ENCODE measurements around the gene CCDC3.
"Not testable (repeated sequence)": the region's sequence is repeated elsewhere in the genome, so short reads cannot be mapped to it uniquely, and the experiment has no call there.

The CCDC3 gene

DNA sequence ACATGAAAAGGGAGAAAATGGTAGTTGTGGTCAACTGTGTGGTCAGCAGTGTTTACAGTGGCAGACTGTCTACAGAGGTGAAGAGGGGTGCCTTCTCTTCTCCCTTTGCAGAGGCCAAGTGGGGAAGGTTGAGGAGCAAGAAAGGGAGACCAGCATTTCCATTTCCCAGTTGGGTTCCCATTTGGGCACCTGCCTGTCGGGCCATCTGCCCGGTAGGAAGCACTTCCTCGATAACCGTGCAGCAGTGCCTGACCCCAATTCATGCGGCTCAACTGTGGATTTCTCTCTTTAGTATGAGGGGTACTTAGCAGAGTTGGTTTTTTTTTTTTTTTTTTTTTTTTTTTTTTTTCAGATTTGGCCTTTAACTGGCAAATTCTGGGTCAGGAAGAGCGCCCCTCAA lies 127.0 kb downstream of the CCDC3 start:
- Histone ChIP-seq H3K36me3 (ENCODE audit: control insufficient read depth, insufficient read depth, low read length) (no peaks in the 10 kb centered on the region), H3K27me3 (replicated peaks; ENCODE audit: control insufficient read depth, insufficient read depth, low read length) (no peaks in the 10 kb centered on the region; the same call in 1 of the 2 replicates), H3K4me3 (replicated peaks; ENCODE audit: low read depth, low read length) (no peak overlapping the region)
- TF ChIP-seq, protein P1, sequence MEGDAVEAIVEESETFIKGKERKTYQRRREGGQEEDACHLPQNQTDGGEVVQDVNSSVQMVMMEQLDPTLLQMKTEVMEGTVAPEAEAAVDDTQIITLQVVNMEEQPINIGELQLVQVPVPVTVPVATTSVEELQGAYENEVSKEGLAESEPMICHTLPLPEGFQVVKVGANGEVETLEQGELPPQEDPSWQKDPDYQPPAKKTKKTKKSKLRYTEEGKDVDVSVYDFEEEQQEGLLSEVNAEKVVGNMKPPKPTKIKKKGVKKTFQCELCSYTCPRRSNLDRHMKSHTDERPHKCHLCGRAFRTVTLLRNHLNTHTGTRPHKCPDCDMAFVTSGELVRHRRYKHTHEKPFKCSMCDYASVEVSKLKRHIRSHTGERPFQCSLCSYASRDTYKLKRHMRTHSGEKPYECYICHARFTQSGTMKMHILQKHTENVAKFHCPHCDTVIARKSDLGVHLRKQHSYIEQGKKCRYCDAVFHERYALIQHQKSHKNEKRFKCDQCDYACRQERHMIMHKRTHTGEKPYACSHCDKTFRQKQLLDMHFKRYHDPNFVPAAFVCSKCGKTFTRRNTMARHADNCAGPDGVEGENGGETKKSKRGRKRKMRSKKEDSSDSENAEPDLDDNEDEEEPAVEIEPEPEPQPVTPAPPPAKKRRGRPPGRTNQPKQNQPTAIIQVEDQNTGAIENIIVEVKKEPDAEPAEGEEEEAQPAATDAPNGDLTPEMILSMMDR (IDR thresholded peaks at IDR 0.05; ENCODE audit: insufficient read depth, low read length, poor library complexity, severe bottlenecking): no peak
- no peak for DNase-seq (ENCODE audit: extremely low read depth, insufficient read length)

DNA sequence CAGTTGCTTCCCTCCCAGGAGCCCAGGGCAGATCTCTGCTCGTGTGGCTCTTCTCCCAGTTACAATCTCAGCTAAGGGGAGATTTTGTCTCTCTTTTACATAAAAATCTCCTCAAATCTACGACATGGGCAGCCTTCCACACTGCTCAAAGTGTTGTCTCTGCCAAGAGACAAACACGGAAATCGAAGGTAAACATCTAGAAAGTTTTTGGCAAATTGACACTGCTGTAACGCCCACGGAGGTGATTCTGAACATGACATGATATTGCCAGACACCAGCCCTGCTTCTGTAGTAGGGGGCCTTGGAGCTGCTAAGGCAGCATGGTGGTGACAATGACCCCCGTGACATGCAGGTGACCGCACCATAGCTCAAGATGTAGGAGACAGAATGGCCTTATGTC lies 128.3 kb downstream of the CCDC3 start:
- Histone ChIP-seq H3K4me3 (replicated peaks; ENCODE audit: low read depth, low read length) (no peak overlapping the region), H3K36me3 (ENCODE audit: control insufficient read depth, insufficient read depth, low read length) (no peaks in the 10 kb centered on the region), H3K27me3 (replicated peaks; ENCODE audit: control insufficient read depth, insufficient read depth, low read length) (no peaks in the 10 kb centered on the region; the same call in 1 of the 2 replicates)
- DNase-seq (ENCODE audit: extremely low read depth, insufficient read length): no peak
- TF ChIP-seq, protein P1 (IDR thresholded peaks at IDR 0.05; ENCODE audit: insufficient read depth, low read length, poor library complexity, severe bottlenecking): no peak

DNA sequence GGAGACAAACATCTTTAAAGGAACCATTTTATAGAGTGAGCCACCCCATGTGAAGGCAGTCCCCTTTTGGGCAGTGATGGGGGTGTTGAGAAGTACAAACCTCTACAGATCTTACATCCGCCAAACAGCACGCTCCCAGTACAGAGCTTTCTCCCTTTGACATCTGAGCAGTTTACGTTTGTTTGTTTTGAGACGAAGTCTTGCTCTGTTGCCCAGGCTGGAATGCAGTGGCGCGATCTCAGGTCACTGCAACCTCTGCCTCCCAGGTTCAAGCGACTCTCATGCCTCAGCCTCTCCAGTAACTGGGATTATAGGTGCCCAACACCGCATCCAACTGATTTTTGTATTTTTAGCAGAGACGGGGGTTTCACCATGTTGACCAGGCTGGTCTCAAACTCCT lies 128.9 kb downstream of the CCDC3 start:
- TF ChIP-seq, protein P1 (IDR thresholded peaks at IDR 0.05; ENCODE audit: insufficient read depth, low read length, poor library complexity, severe bottlenecking): no peak
- H3K36me3 ChIP-seq (ENCODE audit: control insufficient read depth, insufficient read depth, low read length): no peaks in the 10 kb centered on the region
- no peak overlapping the region for H3K4me3 ChIP-seq (replicated peaks; ENCODE audit: low read depth, low read length)
- DNase-seq (ENCODE audit: extremely low read depth, insufficient read length): no peak
- H3K27me3 ChIP-seq (replicated peaks; ENCODE audit: control insufficient read depth, insufficient read depth, low read length): no peaks in the 10 kb centered on the region; the same call in 1 of the 2 replicates

DNA sequence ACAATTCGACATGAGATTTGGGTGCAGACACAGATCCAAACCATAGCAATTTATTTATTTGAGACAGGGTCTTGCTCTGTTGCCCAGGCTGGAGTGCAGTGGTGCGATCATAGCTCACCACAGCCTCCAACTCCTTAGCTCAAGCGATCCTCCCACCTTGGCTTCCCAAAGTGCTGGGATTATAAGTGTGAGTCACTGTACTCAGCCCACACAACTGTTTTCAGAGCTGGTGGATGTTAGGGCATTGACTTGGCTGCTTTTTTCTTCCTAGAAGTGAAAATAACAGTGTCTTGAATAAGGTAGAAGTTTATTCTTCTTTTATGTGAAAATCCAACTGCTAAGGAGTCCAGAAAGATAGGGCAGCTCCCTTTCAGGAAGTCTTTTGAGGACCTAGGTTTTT lies 132.1 kb downstream of the CCDC3 start:
- H3K27me3 ChIP-seq (replicated peaks; ENCODE audit: control insufficient read depth, insufficient read depth, low read length): no peaks in the 10 kb centered on the region
- no peak for DNase-seq (ENCODE audit: extremely low read depth, insufficient read length)
- TF ChIP-seq, protein P1 (IDR thresholded peaks at IDR 0.05; ENCODE audit: insufficient read depth, low read length, poor library complexity, severe bottlenecking): no peak
- H3K36me3 ChIP-seq (ENCODE audit: control insufficient read depth, insufficient read depth, low read length): no peaks in the 10 kb centered on the region
- H3K4me3 ChIP-seq (replicated peaks; ENCODE audit: low read depth, low read length): no peak overlapping the region

DNA sequence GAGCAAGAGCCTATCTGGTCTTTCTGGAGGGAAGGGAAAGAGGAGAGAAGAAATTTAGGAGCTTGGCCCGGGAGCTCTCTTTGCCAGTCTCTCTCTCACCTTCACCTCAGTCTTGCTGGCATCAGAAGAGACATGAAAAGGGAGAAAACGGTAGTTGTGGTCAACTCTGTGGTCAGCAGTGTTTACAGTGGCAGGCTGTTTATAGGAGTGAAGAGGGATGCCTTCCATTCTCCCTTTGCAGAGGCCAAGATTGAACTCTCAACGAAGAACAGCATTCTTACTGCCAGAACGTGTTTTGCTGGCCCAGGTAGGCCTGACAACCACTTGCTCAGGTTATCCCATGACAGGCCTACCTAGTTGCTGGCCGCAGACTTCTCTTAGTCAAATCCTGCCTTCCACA lies 133.3 kb downstream of the CCDC3 start:
- Histone ChIP-seq H3K27me3 (replicated peaks; ENCODE audit: control insufficient read depth, insufficient read depth, low read length) (no peaks in the 10 kb centered on the region), H3K36me3 (ENCODE audit: control insufficient read depth, insufficient read depth, low read length) (no peaks in the 10 kb centered on the region), H3K4me3 (replicated peaks; ENCODE audit: low read depth, low read length) (no peak overlapping the region)
- no peak for DNase-seq (ENCODE audit: extremely low read depth, insufficient read length)
- TF ChIP-seq, protein P1 (IDR thresholded peaks at IDR 0.05; ENCODE audit: insufficient read depth, low read length, poor library complexity, severe bottlenecking): no peak

DNA sequence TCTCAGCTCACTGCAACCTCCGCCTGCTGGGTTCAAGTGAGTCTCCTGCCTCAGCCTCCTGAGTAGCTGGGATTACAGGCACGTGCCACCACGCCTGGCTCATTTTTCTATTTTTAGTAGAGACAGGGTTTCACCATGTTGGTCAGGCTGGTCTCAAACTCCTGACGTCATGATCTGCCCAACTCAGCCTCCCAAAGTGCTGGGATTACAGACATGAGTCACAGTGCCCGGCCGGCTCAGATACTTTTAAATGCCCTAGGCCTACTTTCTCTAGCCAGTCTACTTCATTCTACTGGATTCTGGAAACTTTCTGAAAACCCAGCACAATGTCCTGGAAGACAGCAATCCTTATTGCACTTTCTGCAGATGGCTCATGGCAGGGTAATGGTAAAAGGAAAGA lies 136.0 kb downstream of the CCDC3 start:
- H3K4me3 ChIP-seq (replicated peaks; ENCODE audit: low read depth, low read length); H3K27me3 ChIP-seq (replicated peaks; ENCODE audit: control insufficient read depth, insufficient read depth, low read length); H3K36me3 ChIP-seq (ENCODE audit: control insufficient read depth, insufficient read depth, low read length); DNase-seq (ENCODE audit: extremely low read depth, insufficient read length): not testable (repeated sequence)
